ENCODE data around the gene SANBR.
"Not testable (repeated sequence)": the region's sequence is repeated elsewhere in the genome, so short reads cannot be mapped to it uniquely, and the experiment has no call there.

The SANBR gene

DNA sequence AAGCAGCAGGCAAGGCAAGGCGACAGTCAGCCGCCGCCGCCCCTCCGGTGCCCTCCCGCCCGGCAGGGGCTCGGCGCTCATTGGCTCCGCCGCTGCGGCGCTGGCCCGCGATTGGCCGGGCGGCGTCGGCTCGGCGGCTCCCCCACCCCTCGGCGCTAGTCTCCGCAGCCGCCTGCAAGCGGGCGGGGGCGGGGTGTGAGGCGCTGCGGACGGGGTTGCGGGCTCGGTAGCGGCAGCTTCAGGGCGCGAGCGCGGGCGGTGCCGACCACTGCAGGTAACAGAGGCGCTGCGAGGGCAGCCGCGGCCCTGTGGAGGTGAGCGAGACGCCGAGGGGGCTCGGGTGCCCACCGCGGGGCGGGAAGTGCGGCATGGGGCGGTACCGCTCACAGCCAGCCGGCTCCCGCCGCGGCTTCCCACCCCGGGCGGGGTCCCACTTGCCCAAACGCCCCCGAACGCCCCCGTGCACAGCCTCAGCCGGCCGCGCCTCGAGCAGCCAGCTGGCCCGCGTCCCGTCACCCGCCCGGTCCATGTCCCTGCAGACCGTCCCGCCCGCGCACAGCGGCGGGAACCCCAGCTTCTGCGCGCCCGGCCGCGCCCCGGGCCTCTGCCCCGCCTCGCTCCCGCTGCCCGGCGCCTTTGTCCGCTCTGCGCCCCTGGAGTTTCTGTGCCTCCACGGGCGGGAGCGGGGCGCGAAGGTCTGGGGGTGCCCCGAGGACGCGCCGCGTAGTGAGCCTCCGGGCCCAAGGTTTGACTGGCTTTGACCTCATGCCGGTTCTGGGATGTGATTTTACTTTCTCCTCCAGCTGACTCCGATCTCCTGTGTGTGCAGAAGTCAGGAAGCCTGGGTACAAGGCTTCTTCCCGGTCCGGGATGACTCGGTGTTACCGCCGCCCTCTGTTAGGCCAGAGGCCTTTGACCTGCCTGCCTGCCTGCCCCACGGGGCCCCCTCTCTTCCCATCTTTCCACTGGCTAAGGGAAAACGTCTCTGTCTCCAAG lies at the start of gene SANBR:
SANBR (plus strand) TSS at position 158 of the 996 bp plus-strand sequence. CDS start 4,480 bp downstream, outside the sequence.
- peak; percentile 76 for FAIRE-seq
- DNase-seq (ENCODE audit: low spot score): peak; percentile 98

DNA sequence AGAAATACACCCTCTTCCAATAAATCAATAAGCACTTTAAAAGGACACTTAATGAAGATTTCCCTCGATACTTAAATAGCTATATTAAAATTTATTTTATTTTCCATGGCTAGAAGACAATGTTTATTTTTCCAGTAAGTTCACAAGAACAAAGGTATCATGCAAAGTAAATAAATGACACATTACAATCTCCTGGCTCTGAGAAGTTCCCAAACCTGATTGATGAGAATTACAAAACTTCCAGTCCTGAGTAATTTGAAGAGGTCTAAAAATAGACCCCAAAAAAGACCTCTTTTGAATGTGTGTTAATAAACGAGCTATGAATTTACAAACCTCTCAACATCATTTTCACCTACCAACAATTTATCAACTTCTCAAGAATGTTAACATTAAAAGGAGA lies 49.7 kb upstream of the SANBR start:
- no peak for FAIRE-seq
- no peak for DNase-seq (ENCODE audit: low spot score)

DNA sequence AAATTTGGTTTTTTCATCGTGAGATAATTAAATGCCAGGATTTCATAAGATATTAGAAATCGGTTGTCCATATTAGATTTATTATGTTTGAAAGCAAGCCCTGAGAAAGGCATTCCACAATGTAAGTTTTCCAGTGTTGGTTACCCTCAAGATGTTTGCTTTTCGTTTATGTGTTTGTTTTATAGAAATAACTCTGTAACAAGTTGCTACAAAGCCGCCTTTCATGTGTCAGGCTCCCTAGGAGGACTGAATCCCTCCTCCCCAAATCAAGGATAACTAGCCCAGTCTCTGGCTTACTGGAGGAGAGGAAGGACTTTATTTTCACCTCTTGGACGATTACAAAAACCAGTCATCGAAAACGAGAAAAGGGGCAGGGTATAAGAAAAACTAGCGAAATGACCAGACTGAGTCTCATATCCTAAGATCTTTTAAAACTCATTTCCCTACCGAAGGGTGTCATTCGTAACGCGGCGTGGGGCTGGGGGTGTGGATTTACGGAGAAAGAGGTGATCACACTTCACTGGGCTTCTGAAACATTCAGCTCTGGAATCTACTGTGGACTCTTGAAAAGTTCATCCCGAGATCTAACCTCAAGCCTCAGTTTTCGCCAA lies 49.2 kb upstream of the SANBR start:
- DNase-seq (ENCODE audit: low spot score) (no peak), FAIRE-seq (no peak)

DNA sequence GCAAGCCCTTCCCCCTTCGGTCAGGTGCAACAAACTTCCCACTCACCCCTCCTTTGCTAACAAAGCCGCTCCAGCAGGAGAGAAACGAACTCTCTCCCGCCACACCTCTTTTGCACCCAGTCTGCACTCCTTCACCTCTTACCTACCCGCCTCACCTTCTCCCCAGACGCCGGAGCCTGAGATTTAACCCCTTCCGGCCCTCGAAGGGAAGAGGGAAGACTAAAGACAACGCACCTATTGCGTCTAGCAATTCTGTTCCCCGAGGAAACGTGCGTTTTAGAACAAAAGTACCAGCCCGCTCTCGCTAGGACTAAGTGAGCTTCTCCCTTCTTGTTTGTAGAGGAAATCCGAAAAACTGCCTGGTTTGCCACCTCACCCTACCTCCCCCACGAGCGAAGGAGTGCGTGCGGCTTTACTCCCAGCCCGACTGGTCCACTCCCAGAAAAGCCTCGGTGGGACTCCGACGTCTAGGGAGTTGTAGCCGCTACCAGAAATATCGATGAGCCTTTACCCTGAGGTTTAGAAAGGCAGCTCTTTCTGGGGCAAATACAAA lies 48.6 kb upstream of the SANBR start:
- peak; percentile 44 for FAIRE-seq
- peak; percentile 85 for DNase-seq (ENCODE audit: low spot score)

DNA sequence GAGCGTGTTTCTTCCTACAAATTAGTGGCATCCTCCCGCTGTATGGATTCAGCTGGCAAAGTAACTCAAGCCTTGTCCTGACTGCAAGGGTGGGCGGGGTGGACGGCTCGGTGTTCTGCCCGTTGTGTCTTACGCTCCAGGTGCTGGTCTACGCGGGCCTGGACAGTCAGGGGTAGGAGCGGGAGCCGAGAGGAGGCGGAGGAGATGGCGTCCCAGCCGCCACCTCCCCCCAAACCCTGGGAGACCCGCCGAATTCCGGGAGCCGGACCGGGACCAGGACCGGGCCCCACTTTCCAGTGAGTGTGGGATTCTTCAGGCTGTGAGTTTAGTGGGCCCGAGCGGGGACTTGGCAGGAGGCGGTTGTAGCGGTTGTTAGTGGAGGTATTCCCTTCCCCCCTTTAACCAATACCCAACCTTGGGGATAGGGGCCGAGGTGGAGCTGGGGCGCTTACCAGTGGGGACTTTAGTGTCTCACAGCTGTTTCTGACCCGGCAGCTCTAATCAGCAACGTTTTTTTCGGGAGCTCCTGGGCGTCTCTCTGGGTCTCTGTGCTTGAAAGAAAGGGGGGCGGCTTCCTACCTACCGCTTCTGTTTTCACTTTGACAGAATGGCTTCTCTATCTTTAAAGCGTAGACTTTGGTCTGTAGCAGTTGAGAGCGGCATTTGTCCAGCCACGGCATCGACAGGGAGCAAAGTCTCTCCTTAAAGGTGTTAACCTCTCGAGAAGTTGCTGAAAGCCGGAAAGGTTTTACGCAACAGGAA lies 47.9 kb upstream of the SANBR start, which contains the start of the genes PEX13 and PUS10:
PEX13 (plus strand) TSS at position 165 of the 762 bp plus-strand sequence; CDS start at position 205, 40 bp downstream.
PUS10 (minus strand) TSS at position 700 of the 762 bp plus-strand sequence. CDS start 6,365 bp downstream, outside the sequence.
- peak; percentile 93 for DNase-seq (ENCODE audit: low spot score)
- FAIRE-seq: peak; percentile 75

DNA sequence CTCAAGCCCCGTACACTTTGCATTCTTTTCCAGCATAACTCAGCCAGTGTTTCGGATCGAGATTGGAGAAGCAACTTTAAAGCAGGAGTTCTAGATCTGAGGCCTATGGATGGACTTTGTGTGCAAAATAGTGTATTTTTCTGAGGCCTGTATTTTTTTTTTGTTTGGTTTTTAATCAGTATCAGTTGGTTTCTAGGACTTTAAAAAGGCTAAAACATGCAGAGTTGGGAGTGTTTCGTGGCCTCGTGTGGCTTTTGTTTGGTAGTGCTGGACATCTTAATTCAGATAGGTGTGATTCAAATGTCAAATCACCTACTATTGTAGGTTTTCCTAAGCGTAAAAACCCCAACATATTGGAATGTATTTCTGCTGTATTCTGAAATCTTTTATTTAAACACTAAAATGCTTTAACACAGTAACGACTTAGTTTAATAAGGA lies 47.3 kb upstream of the SANBR start:
- FAIRE-seq (no peak), DNase-seq (ENCODE audit: low spot score) (peak; percentile 10)

DNA sequence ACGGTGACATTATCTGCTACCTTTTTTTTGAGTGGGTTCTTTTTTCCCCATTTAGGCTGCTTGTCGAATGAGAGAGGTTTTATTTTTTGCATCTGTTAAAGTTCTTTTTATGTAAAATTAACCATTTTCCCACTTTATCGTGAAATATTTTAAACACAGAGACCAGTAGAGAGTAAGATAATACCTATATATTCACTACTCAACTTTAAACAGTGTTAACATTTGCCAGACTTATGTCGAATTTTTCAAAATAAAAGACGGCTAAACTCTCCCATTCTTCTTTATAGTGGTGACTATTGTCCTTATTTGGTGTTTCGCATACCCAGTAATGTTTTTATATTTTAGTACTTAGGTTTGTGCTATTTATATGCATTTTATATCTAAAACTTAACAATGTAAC lies 46.9 kb upstream of the SANBR start:
- FAIRE-seq (no peak), DNase-seq (ENCODE audit: low spot score) (no peak)

DNA sequence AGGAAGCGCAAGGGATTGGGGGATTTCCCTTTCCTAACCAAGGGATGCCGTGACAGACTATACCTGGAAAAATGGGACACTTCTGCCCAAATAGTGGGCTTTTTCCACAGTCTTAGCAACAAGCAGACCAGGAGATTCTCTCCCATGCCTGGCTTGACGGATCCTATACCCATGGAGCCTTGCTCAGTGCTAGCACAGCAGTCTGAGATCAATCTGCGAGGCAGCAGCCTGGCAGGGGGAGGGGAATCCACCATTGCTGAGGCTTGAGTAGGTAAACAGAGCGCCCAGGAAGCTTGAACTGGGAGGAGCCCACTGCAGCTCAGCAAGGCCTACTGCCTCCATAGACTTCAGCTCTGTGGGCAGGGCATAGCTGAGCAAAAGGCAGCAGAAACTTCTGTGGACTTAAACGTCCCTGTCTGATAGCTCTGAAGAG lies 44.4 kb upstream of the SANBR start:
- DNase-seq (ENCODE audit: low spot score) (no peak), FAIRE-seq (no peak)

DNA sequence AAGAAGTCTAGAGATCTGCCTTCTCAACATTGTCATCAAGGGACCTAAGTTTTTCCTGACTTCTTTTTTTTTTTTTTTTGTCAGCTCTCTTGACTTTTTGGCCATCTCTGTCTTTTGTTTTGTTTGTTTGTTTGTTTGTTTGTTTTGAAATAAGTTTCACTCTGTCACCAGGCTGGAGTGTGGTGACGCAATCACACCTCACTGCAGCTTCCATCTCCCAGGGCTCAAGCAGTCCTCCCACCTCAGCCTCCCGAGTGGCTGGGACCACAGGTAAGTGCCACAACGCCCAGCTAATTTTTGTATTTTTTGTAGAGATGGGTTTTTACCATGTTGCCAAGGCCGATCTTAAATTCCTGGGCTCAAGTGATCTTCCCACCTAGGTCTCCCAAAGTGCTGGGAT lies 42.0 kb upstream of the SANBR start:
- no peak for FAIRE-seq
- DNase-seq (ENCODE audit: low spot score): no peak

DNA sequence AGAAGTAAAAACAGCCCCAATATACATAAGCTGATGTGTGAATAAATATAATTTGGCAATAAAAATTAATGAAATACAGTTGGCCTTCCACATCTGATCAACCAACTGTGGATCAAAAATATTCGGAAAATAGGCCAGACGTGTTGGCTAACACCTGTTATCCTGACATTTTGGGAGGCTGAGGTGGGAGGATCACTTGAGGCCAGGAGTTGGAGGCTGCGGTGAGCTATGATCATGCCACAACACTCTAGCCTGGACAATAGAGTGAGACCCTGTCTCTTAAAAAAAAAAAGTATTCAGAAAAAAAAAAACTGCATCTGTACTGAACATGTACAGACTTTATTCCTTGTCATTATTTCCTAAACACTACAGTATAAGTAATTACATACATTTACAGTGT lies 36.1 kb upstream of the SANBR start:
- DNase-seq (ENCODE audit: low spot score) (no peak), FAIRE-seq (no peak)

DNA sequence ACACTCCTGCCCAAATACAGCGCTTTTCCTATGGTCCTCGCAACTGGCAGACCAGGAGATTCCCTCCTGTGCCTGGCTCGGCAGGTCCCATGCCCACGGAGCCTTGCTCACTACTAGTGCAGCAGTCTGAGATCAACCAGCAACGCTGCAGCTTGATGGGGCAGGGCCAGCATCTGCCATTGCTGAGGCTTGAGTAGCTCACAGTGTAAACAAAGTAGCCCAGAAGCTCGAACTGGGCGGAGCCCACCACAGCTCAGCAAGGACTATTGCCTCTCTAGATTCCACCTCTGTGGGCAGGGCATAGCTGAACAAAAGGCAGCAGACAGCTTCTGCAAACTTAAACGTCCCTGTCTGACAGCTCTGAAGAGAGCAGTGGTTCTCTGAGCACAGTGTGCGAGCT lies 31.1 kb upstream of the SANBR start:
- FAIRE-seq: not testable (repeated sequence)

DNA sequence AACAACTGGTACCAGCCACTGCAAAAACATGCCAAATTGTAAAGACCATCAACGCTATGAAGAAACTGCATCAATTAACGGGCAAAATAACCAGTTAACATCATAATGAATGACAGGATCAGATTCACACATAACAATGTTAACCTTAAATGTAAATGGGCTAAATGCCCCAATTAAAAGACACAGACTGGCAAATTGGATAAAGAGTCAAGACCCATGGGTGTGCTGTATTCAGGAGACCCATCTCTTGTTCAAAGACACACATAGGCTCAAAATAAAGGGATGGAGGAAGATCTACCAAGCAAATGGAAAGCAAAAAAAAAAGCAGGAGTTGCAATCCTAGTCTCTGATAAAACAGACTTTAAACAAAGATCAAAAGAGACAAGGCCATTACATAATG lies 29.0 kb upstream of the SANBR start:
- DNase-seq (ENCODE audit: low spot score); FAIRE-seq: not testable (repeated sequence)

More for the DNA sequence above, 31.1 kb upstream of the SANBR start:
- not testable (repeated sequence) for DNase-seq (ENCODE audit: low spot score)

DNA sequence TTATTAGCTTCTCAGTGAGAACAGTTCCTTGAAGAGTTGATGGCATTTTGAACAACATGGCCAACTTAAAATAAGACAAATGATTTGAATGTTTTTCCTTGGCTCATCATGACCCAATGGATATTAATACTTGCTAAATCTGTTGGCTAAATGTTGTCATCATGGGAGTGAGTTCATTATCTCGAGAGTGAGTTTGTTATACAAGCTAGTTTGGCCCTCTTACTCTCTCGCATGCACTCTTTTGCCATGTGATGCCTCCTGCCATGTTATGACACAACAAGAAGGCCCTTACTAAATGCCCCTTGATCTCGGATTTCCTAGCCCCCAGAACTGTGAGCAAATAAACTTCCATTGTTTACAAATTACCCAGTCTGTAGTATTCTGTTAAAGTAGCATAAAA lies 22.9 kb upstream of the SANBR start:
- DNase-seq (ENCODE audit: low spot score): no peak
- FAIRE-seq: no peak

DNA sequence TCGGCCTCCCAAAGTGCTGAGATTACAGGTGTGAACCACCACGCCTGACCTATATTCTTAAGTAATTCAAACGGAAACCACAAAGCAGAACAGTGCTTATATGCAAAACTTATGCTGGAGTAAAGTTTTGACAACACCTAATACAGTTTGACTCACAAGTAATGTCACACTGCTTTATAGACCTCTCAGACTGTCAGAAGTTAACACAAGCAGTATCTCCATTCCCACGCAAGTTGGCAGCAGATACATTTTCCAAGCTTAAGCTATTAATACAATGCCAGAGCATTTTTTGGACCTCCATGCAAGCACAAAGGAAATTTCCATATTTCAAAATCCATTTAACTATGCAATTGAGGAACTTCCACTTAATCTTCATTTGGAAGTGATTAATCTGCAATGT lies 21.0 kb upstream of the SANBR start:
- FAIRE-seq: no peak
- DNase-seq (ENCODE audit: low spot score): no peak

DNA sequence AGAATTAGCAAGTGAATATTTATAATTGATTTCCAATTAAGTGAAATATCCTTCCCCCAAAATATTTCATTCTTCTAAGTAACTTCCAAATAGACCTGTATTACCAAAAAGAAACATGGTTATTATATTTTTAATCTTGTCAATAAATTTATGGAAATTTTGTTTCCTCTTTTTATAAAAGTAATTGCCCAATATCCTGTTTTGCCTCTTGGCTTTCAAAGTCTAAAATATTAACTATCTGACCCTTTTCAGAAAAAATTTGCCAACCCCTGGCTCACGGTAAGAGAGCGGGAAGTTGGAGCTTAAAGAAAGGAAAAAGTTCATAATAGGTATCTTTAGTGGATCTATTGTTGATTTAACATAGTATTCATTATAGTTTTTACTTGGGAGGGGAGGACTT lies 20.4 kb upstream of the SANBR start:
- DNase-seq (ENCODE audit: low spot score) (no peak), FAIRE-seq (no peak)

DNA sequence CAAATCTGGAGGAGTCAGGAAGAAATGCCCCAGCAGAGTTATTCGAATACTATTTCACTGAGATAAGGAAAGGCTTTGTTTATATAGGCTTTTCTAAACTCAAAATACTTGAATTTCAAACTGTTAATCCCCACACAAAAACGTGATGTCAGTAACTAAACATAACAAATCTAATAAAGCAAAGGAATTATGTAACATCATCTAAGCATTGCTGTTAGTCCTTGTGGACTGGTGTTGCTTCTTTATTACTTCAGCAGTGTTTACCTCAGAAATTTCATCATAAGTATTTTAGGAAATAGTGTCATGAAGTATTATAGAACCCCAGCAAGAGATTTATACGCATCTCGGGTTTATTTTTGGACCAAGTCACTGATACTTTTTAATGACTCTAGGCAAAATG lies 19.7 kb upstream of the SANBR start:
- DNase-seq (ENCODE audit: low spot score) (no peak), FAIRE-seq (no peak)

DNA sequence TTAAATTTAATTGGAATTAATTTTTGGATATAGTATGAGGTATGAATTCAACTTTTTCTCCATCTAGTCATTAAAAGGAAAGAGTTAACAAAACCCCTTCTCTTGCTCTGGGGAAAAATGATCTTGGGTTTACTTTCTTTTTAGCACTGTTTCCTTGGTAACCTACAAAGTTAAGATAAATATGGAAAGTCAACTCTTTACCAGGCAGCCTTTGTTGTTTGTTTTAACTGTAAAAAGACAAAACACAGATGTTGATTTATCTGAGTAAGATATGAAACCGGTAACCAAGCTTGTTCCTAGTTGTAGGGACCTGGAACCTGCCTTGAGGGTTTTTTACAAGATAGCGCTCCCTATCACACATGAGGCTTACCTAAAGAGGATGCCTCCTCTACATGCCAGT lies 10.1 kb upstream of the SANBR start:
- DNase-seq (ENCODE audit: low spot score) (no peak), FAIRE-seq (no peak)

DNA sequence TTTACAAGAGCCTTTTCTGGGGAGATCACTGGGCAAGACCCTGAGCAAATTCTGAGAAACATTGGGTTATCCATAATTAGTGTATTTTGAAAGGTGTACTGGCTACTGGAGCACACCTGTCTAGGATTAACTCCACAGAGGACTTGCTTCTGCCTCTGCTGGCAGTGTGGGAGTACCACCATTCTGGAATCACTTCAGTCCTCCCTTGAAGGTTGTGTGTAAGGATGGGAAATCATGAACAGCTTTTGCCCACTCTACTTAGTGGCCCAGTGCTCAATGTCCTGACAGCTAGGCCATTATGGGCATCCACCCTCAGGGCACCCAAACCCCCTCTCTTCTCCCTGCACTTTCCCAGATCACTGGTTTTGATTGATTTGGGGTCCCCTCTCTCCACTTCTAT lies 8.1 kb upstream of the SANBR start:
- FAIRE-seq (no peak), DNase-seq (ENCODE audit: low spot score) (no peak)

DNA sequence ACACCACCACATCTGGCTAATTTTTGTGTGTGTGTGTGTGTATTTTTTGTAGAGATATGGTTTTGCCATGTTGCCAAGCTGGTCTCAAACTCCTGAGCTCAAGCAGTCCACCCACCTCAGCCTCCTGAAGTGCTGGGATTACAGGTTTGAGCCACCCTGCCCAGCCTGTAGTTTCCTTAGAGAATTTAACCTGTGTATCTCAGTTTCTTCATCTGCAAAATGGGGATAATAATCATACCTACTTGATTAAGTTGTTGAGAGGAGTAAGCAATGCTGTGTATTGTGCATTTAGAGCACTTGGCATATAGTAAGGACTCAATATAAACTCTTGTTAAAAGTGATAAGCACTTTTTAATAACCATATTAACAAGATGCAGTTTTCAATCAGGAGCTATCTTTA lies 6.3 kb upstream of the SANBR start:
- DNase-seq (ENCODE audit: low spot score): no peak
- no peak for FAIRE-seq

DNA sequence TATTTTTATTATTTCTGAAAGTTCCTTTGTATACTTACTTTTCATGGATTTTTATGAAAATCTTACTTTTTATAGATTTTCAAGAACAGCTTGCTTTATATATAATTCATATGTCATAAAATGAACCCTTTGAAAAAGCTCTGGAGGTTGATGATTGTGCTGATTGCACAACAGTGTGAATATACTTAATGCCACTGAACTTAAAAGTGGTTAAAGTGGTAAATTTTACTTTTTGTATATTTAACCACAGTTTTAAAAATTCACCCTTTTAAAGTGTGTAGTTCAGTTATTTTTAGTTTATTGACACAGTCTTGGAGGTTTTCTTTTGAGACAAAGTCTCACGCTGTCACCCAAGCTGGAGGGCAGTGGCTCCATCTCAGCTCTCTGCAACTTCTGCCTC lies 8.4 kb downstream of the SANBR start:
- DNase-seq (ENCODE audit: low spot score) (no peak), FAIRE-seq (no peak)

DNA sequence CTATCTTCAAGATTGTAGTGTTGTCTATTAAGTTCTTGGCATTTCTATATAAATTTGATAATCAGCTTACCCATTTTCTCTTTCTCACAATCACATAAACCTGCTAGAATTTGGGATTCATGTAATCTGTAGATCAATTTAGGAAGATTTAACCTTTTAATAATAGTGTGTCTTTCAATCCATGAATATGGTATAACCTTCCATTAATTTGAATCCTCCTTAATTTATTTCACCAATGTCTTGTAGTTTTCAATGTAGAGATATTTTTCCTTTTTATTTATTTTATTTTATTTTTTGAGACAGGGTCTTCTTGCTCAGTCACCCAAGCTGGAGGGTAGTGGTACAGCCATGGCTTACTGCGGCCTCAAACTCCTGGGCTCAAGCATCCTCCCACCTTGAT lies 20.2 kb downstream of the SANBR start:
- FAIRE-seq: no peak

More for the DNA sequence above, 20.2 kb downstream of the SANBR start:
- no peak for DNase-seq (ENCODE audit: low spot score)
